SK-N-SH treated with all-trans-retinoic acid at 6 μM for 48 hours (cell line): ENCODE data around the gene RASAL1.

ENCODE experiments used
- ATAC-seq: fragments of 200-7000 bp; cut with Tn5 transposase; 3 replicates; pipeline ENCODE4 v1.9.1; 2020; ENCODE audit warnings: mild to moderate bottlenecking, moderate library complexity
- ARNTL ChIP-seq: fragments of 450-650 bp; formaldehyde crosslinking; IDR thresholded peaks from 2 replicates; pipeline ENCODE4 v1.5.0; 2020; ENCODE audit warnings: low read depth, mild to moderate bottlenecking, moderate library complexity, borderline replicate concordance
- CSDC2 ChIP-seq: fragments of 250-450 bp; sonication (Bioruptor Pico); IDR thresholded peaks from 2 replicates; pipeline ENCODE4 v1.5.0; 2020; ENCODE audit warnings: mild to moderate bottlenecking, moderate library complexity
- CSRNP3 ChIP-seq: fragments of 250-450 bp; sonication (Bioruptor Pico); IDR thresholded peaks from 2 replicates; pipeline ENCODE4 v1.5.1; 2021; ENCODE audit warnings: mild to moderate bottlenecking, moderate library complexity
- ESRRG ChIP-seq: fragments of 250-450 bp; sonication (Bioruptor Pico); IDR thresholded peaks from 2 replicates; pipeline ENCODE4 v1.6.1; 2021; ENCODE audit warnings: mild to moderate bottlenecking
- OSR1 ChIP-seq: fragments of 250-450 bp; sonication (Bioruptor Pico); IDR thresholded peaks from 2 replicates; pipeline ENCODE4 v1.8.0; 2022; ENCODE audit warnings: moderate library complexity, mild to moderate bottlenecking, inconsistent platforms
- PATZ1 ChIP-seq: fragments of 250-450 bp; sonication (Bioruptor Pico); IDR thresholded peaks from 2 replicates; pipeline ENCODE4 v1.8.0; 2020; ENCODE audit warnings: mild to moderate bottlenecking, moderate library complexity, borderline replicate concordance
- POU6F1 ChIP-seq: fragments of 250-450 bp; sonication (Bioruptor Pico); IDR thresholded peaks from 2 replicates; pipeline ENCODE4 v1.8.0; 2021; ENCODE audit warnings: low read depth, mild to moderate bottlenecking, moderate library complexity, borderline replicate concordance
- PPARA ChIP-seq: fragments of 250-450 bp; sonication (Bioruptor Pico); IDR thresholded peaks from 2 replicates; pipeline ENCODE4 v1.5.0; 2020; ENCODE audit warnings: mild to moderate bottlenecking, borderline replicate concordance
- RARB ChIP-seq: fragments of 250-450 bp; sonication (Bioruptor Pico); IDR thresholded peaks from 2 replicates; pipeline ENCODE4 v1.8.0; 2021; ENCODE audit warnings: mild to moderate bottlenecking, moderate library complexity
- SNAI2 ChIP-seq: fragments of 250-450 bp; sonication (Bioruptor Pico); IDR thresholded peaks from 2 replicates; pipeline ENCODE4 v1.5.0; 2020; ENCODE audit warnings: mild to moderate bottlenecking, moderate library complexity
- TCF4 ChIP-seq: fragments of 250-450 bp; sonication (Bioruptor Pico); IDR thresholded peaks from 2 replicates; pipeline ENCODE4 v1.8.0; 2021; ENCODE audit warnings: mild to moderate bottlenecking, moderate library complexity, borderline replicate concordance
- TOX ChIP-seq: fragments of 250-450 bp; sonication (Bioruptor Pico); IDR thresholded peaks from 2 replicates; pipeline ENCODE4 v1.8.0; 2021; ENCODE audit warnings: mild to moderate bottlenecking, moderate library complexity, borderline replicate concordance
- TSHZ2 ChIP-seq: fragments of 250-450 bp; sonication (Bioruptor Pico); IDR thresholded peaks from 2 replicates; pipeline ENCODE4 v1.5.0; 2020; ENCODE audit warnings: mild to moderate bottlenecking, moderate library complexity
- ZC3H10 ChIP-seq: fragments of 250-450 bp; sonication (Bioruptor Pico); IDR thresholded peaks from 2 replicates; pipeline ENCODE4 v1.5.1; 2021; ENCODE audit warnings: mild to moderate bottlenecking, moderate library complexity
- ZFP3 ChIP-seq: fragments of 250-450 bp; sonication (Bioruptor Pico); IDR thresholded peaks from 2 replicates; pipeline ENCODE4 v1.5.0; 2020; ENCODE audit warnings: mild to moderate bottlenecking, moderate library complexity
- ZFP30 ChIP-seq: fragments of 450-650 bp; formaldehyde crosslinking; IDR thresholded peaks from 2 replicates; pipeline ENCODE4 v1.5.0; 2022; ENCODE audit warnings: mild to moderate bottlenecking, moderate library complexity
- ZNF70 ChIP-seq: fragments of 450-650 bp; formaldehyde crosslinking; IDR thresholded peaks from 2 replicates; pipeline ENCODE4 v1.5.0; 2020; ENCODE audit warnings: mild to moderate bottlenecking, moderate library complexity
- ZNF8 ChIP-seq: fragments of 450-650 bp; formaldehyde crosslinking; IDR thresholded peaks from 2 replicates; pipeline ENCODE4 v1.5.0; 2020; ENCODE audit warnings: mild to moderate bottlenecking, moderate library complexity

Gene RASAL1

GRCh38 chr12:113091506-113091905, 44.1 kb downstream of the RASAL1 start:
- no peak for TF ChIP-seq TCF4
- ATAC-seq = no peak

GRCh38 chr12:113090740-113091139, 44.8 kb downstream of the RASAL1 start:
- TF ChIP-seq ARNTL (no peak), SNAI2 (CRISPR knock-in tag) (no peak)
- ATAC-seq = no peak

GRCh38 chr12:113089839-113090238, 45.7 kb downstream of the RASAL1 start:
- no peak for ATAC-seq
- TF ChIP-seq ZNF70 (CRISPR knock-in tag) = no peak
- TF ChIP-seq, all 23 proteins: peak for 0

- ATAC-seq = no peak
- no peak for TF ChIP-seq ARNTL
Observed at GRCh38 chr12:113088971-113089756, 46.4 kb downstream of the RASAL1 start.

- TF ChIP-seq TOX (CRISPR knock-in tag) (no peak), TCF4 (no peak), PATZ1 (no peak), CSRNP3 (CRISPR knock-in tag) (no peak), PPARA (CRISPR knock-in tag) (no peak), ZFP30 (CRISPR knock-in tag) (no peak), ZFP3 (CRISPR knock-in tag) (no peak), TSHZ2 (no peak), SNAI2 (CRISPR knock-in tag) (no peak), ZC3H10 (CRISPR knock-in tag) (no peak), ARNTL (no peak), CSDC2 (CRISPR knock-in tag) (no peak), RARB (CRISPR knock-in tag) (no peak), ESRRG (no peak), ZNF8 (CRISPR knock-in tag) (no peak), OSR1 (CRISPR knock-in tag) (no peak), POU6F1 (no peak)
- TF ChIP-seq, all 23 proteins: peak for 0
- ATAC-seq = no peak
Observed at GRCh38 chr12:113088037-113088436, 47.5 kb downstream of the RASAL1 start.

GRCh38 chr12:113087193-113087592, 48.4 kb downstream of the RASAL1 start:
- ATAC-seq = no peak
- no peak for TF ChIP-seq CSRNP3 (CRISPR knock-in tag)
- TF ChIP-seq ARNTL = no peak
- TF ChIP-seq TOX (CRISPR knock-in tag) = no peak
- TF ChIP-seq SNAI2 (CRISPR knock-in tag) = no peak
- no peak for TF ChIP-seq TSHZ2
- TF ChIP-seq POU6F1 = no peak
- no peak for TF ChIP-seq ZFP30 (CRISPR knock-in tag)
- TF ChIP-seq ZNF8 (CRISPR knock-in tag) = no peak
- no peak for TF ChIP-seq OSR1 (CRISPR knock-in tag)
